C4-2B (cell line): ENCODE data around the gene DOCK6.
"Not testable (repeated sequence)": the region's sequence is repeated elsewhere in the genome, so short reads cannot be mapped to it uniquely, and the experiment has no call there.

Experiments used
- H3K27ac ChIP-seq: fragments of 450-650 bp; 2 replicates; pipeline ENCODE4 v1.5.1; 2017
- CTCF ChIP-seq: fragments of 450-650 bp; conservative IDR thresholded peaks from 2 replicates; pipeline ENCODE4 v1.5.1; 2017; ENCODE audit warnings: mild to moderate bottlenecking
- ZFX ChIP-seq: fragments of 450-650 bp; IDR thresholded peaks from 2 replicates; pipeline ENCODE4 v1.6.1; 2017

The DOCK6 gene

DNA sequence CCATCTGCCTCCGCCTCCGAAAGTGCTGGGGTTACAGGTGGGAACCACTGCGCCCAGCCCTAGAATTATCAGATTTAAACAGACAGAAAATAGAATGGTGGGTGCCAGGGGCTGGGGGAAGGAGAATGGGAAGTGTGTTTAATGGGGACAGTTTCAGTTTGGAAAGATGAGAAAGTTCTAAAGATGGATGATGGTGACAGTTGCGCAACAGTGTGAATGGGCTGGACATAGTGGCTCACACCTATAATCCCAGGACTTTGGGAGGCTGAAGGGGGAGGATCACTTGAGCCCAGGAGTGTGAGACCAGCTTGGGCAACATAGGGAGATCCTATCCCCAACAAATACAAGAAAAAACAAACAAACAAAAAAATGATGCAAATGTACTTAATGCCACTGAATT lies 80.8 kb downstream of the DOCK6 start:
- no peak for TF ChIP-seq ZFX
- TF ChIP-seq CTCF, result no peak
- H3K27ac ChIP-seq, result no peak overlapping the region

DNA sequence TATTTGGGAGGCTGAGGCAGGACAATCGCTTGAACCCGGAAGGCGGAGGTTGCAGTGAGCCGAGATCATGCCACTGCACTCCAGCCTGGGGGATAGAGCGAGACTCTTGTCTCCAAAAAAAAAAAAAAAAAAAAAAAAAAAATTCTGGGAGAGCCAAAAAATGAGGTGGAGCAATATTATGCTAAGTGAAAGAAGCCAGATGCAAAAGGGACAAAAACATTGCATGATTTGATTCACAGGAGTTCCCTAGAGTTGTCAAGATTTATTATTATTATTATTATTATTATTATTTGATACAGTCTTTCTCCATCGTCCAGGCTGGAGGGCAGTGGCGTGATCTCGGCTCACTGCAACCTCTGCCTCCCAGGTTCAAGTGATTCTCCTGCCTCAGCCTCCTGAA lies 81.3 kb downstream of the DOCK6 start:
- H3K27ac ChIP-seq, result not testable (repeated sequence)

DNA sequence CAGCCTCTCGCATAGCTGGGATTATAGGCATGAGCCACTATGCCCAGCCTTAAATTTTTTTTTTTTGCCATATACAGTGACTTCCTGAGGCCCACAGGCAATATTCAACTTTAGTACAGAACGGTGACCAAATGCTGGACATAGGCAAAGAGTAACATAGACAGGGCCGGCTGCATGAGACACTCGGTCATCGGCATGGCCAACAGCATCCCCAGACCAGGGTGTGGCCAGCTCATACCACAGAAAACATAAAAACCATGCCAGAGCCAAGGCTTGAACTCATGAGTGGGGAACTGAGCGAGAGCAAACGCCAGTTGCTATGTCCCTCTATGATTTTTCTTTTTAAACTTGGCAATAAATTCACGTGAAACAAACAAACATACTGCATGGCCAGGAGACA lies 82.0 kb downstream of the DOCK6 start:
- no peak overlapping the region for H3K27ac ChIP-seq
- no peak for TF ChIP-seq ZFX
- no peak for TF ChIP-seq CTCF

GRCh38 chr19:11179716-11180297 lies 82.5 kb downstream of the DOCK6 start:
- no peak overlapping the region for H3K27ac ChIP-seq
- TF ChIP-seq ZFX (no peak), CTCF (no peak)

- H3K27ac ChIP-seq, result not testable (repeated sequence)
Measured at GRCh38 chr19:11179145-11179465, 83.2 kb downstream of the DOCK6 start.

GRCh38 chr19:11177592-11177991 lies 84.7 kb downstream of the DOCK6 start:
- TF ChIP-seq CTCF, result no peak
- TF ChIP-seq ZFX, result no peak
- no peak overlapping the region for H3K27ac ChIP-seq

DNA sequence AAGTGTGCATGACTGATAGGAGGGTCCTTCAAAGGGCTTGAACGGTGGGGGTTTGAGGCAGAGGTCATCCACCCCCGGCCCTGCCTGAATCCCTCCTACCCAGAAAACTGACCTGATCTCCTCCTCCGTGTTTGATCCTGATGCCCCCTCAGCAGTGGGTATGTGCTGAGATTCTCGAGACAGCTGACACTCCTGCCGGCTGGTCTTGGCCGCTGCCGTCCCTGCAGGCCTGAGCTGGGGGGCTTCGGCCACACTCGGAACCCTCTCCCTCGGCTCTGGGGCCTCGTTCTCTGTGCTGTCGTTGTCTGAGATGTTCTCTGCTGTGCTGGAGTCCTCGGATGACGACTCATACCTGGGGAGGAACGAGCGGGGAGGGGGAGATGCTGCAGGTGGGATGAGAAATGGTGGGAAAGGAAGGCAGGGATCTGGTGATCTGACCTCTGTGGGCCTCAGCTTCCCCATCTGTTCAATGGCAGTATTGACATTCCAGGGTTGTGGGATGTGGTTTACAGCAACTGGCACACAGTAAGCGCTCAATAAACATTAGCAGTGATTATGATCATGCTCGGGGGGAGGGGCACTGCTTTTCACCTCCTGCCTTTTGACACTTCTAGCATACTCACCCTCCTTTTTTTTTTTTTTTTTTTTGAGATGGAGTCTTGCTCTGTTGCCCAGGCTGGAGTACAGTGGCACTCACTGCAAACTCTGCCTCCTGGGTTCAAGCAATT lies 85.7 kb downstream of the DOCK6 start:
- no peak for TF ChIP-seq ZFX
- no peak for TF ChIP-seq CTCF
- H3K27ac ChIP-seq, result no peak overlapping the region

DNA sequence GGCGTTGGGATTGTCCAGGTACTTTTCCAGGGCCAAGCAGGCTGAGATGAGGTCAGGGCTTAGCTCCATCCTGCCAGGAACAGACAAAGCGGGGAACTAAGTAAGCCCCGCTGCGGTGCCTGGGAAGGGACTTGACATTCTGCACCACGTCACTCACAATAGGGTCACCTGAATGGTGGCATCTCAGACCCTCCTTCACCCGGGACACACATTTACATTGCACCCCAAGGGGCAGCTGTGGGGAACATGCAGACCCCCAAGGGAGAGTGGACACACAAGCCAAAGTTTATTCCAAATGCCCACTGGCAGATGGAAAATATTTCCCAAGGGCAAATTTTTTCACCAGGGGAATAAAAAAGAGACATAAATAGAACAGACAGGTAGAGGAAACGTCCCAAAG lies 86.4 kb downstream of the DOCK6 start:
- H3K27ac ChIP-seq, result no peak overlapping the region
- TF ChIP-seq CTCF (no peak), ZFX (no peak)
